HG02885 (cell line): ENCODE results near the gene SLC35E4.

Source experiments
- ATAC-seq: cut with Tn5 transposase; IDR thresholded peaks from one replicate; pipeline ENCODE4 v1.9.1; 2021; ENCODE audit warnings: mild to moderate bottlenecking; ENCODE audit not compliant: unreplicated experiment, poor library complexity

The SLC35E4 gene

DNA sequence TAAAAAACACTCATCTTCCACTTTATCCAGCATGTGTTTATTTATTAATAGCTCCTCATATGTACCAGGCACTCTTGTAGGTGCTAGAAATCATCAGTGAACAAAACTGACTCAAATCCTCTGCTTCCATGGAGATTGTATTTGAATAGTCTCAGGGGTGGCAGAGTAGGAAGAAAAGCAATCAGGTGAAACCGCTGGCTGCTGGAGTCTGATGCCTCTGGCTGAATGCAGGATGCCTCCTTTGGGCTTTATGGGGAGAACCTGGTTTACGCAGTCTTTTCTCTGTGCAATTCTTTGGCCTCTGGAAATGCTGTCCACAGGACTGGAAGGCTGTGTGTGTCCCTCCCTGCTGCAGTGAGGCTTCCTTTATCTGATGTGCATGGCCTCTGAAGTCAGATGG, 46.2 kb downstream of the SLC35E4 start:
- no peak for ATAC-seq

DNA sequence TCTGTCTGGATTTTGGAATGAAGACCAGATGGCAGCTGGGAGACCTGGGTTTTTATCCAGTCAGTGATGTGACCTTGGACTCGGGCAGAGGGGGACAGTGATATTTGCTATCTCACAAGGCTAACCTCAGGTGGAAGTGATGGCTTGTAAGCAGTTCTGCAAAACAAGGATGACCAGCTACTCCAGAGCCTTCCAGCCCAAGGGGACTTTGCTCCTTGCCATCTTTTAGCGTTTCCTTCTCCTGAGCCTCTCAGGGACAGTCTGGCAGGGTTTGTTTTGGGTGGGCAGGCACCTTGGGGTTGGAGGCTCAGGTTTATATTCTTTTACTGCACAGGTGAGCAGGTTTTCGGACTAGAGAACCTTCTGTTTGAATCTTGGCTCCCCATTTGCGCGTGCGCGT, 49.6 kb downstream of the SLC35E4 start:
- no peak for ATAC-seq

DNA sequence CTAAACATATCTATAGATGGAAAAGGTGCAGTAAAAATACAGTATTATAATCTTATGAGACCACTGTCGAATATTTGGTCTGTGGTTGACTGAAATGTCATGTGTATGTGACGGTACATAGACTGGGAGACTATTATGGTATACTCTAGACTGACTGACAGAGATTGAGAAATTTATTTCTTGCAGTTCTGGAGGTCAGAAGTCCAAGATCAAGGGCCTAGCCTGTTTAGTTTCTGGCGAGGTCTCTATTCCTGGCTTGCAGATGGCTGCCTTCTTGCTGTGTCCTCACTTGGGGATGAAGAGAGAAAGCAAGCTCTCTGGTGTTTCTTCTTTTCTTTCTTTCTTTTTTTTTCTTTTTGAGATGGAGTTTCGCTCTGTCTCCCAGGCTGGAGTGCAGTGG, 51.8 kb downstream of the SLC35E4 start:
- ATAC-seq, result no peak

DNA sequence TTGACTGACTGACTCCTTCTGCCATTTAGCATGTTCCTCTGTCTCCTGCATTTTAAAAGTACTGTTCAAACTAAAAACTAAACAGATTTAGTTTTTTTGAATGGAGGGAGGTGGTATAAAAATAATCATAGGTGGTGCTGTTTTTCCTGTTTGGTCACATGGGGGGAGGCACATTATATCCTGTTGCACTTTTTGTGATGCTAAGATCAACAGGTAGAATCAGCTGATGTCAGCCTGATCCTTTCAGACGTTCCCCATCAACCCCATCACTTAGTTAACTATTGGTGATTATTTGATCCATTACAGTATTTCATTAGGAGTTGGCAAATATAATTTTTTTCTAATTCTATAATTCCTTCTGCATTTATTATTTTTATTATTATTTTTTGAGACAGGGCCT, 54.0 kb downstream of the SLC35E4 start:
- no peak for ATAC-seq

DNA sequence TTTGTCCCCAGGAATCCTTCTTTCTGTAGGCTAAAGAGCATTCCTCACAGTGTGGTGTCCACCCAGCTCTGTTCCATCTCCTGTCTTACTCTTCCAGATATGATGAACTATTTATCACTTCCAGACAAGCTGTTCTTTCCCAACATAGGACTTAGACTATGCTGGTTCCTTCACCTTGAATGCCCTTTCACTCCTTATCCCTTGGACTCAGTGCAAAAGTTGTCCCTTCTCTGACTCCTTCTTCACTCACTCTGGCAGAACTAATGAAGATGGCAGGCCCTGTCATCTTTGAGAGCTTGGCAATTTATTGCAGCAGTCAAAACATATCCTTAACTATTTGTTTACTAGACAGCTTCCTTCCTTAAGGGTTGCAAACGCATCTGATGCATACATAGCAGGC, 55.6 kb downstream of the SLC35E4 start:
- no peak for ATAC-seq

DNA sequence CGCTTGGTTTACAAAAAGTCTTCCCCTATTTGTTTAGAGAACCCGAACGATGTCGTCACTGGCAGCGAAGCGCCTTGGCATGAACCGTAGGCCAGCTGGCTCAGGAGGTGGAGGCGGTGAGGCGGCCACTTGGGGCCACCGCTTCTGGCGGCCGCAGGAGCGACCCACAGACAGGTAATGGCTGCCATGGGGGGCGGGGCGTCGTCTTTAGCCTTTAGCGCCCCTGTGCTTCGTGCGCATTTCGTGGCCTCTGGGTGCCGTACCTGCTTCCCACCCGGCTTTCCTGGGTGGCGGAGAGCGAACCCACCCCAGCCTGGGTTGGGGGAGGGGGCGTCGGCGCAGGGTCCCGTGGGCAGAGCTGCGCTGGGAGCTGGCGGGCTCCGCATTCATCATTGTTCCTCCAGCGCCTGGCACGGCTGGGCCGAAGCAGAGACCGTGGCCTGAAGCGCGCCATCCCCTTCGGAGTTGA, 58.6 kb downstream of the SLC35E4 start:
- no peak for ATAC-seq

DNA sequence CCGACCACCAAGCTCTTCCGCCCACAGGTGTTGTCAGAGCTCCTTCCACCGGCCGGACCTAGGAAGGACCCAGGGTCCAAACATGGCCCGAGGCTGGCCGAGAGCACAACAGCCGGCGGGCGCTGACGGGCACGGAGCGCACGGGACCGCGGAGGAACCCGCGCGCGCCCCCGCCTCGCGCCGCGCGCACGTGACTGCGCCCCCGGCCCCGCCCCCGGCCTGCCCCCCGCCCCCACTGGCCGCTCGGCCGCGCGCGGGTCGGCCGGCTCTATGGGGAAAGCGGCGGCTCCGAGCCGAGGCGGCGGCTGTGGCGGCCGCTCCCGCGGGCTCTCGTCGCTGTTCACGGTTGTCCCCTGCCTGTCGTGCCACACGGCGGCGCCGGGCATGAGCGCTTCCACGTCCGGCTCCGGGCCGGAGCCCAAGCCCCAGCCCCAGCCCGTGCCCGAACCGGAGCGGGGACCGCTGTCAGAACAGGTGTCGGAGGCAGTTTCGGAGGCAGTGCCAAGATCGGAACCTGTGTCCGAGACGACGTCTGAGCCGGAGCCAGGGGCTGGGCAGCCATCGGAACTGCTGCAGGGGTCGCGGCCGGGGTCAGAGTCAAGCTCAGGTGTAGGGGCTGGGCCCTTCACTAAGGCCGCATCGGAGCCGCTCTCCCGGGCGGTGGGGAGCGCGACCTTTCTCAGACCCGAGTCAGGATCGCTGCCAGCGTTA, 59.2 kb downstream of the SLC35E4 start, which contains the start of gene OSBP2:
Gene OSBP2, plus strand, starts transcription at position 235 of the 711 bp plus-strand sequence. Its CDS starts 36 bp downstream, at position 271.
- no peak for ATAC-seq

DNA sequence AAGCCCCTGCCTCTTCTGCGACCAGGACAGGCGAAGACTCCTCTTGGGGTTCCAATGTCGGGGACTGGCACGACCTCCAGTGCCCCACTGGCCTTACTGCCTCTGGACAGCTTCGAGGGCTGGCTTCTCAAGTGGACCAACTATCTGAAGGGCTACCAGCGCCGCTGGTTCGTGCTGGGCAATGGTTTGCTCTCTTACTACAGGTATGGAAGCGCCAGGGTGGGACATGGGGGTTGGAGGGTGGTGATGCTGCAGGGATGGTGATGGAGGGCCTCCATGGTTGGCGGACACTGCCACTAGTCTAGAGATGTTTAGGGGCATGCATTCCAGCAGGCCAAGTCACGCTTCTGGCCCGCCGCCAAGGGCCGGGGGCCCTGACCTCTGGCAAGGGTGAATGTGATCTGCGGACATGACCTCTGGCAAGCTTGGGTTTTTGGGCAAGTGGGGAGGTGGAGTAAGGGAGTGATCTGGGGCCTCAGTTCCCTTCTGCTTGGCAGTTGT, 59.8 kb downstream of the SLC35E4 start:
- ATAC-seq, result no peak

DNA sequence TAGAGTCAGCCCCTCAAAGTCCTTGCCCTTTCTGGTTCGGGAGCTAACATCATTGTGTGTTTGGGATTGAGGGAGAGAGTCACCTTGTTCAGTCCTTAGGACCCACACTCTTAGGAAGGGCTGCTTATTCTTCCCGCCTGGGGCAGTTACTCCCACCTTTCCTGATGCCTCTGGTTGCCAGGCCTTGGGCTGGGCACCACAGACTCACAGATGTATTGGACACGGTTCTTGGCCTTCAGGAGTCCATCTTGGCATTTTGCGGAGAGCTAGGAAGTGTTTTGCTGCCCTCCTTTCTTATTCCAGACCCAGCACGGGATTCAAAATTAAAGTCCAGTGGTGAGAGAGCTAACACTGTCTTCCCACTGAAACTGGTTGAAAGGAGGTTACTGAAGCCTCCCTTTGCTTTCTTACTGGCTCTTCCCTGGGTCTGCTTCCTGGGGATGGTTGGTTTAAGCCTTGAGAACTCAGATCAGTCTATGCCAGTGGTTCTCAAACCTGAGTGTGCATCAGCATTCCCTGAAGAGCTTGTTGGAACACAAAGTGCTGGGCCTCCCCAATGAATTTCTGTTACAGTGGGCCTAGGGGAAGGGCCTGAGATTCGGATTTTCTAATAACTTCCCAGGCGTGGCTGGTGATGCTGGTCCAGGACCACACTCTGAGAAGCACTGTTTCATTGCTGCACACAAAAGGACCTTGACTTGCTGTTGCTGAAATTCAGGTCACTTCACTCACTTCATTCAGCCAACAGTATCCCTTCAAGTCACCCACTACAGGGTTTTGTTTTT, 60.5 kb downstream of the SLC35E4 start:
- no peak for ATAC-seq
